M059J (cell line): ENCODE measurements around the gene NXN. TPM values are rescaled to one million over a fixed set of nuclear protein-coding genes. Genes with fewer than 3 reads are reported as not detected.
A peak's percentile ranks its signal among the peaks of the same experiment; 100 is the strongest.
"Not testable (repeated sequence)": the region's sequence is repeated elsewhere in the genome, so short reads cannot be mapped to it uniquely, and the experiment has no call there.

ENCODE experiments used
- DNase-seq: peaks from one replicate; pipeline ENCODE4 v3.0.0-alpha.2; 2012; ENCODE audit warnings: low read depth
- total RNA-seq: library from RNA; depleted of rRNA; stranded (reverse); fragments of >200 nt; shearing (Covaris generic); gene quantifications from 2 replicates; pipeline ENCODE4 v1.2.3, GENCODE V29; 2014; rRNA removed

NXN gene
- total RNA-seq, 1 experiment from 2014 or later, result 32.8 TPM

GRCh38 chr17:773467-774312 is 205.9 kb downstream of the NXN start:
- DNase-seq, result peak; percentile 35

- no peak for DNase-seq
Observed at GRCh38 chr17:773016-773415, 206.6 kb downstream of the NXN start.

- DNase-seq, result no peak
Observed at GRCh38 chr17:767076-767475, 212.5 kb downstream of the NXN start.

- DNase-seq, result no peak
Observed at GRCh38 chr17:760371-760770, 219.2 kb downstream of the NXN start.

- no peak for DNase-seq
Observed at GRCh38 chr17:759964-760363, 219.6 kb downstream of the NXN start.

- not testable (repeated sequence) for DNase-seq
Observed at GRCh38 chr17:756010-756567, 223.5 kb downstream of the NXN start.

GRCh38 chr17:755319-755961 is 224.1 kb downstream of the NXN start:
- DNase-seq, result not testable (repeated sequence)

GRCh38 chr17:753418-753817 is 226.2 kb downstream of the NXN start:
- no peak for DNase-seq

GRCh38 chr17:752620-753219 is 226.9 kb downstream of the NXN start:
- peak; percentile 18 for DNase-seq

GRCh38 chr17:752002-752619 is 227.5 kb downstream of the NXN start, which contains the start of gene GEMIN4:
TSS of gene GEMIN4 (minus strand) at chr17:752264. CDS start at chr17:752142, 122 bp downstream.
- DNase-seq, result peak; percentile 76

GRCh38 chr17:751269-752001 is 228.1 kb downstream of the NXN start:
- peak; percentile 45 for DNase-seq

- DNase-seq, result no peak
Observed at GRCh38 chr17:750431-751037, 229.0 kb downstream of the NXN start.

GRCh38 chr17:749359-749758 is 230.2 kb downstream of the NXN start:
- not testable (repeated sequence) for DNase-seq

Other genes starting within 250 kb of the NXN start
- 32.8 and 37.1 TPM in 2 replicates for gene TLCD3A, start 247.2 kb downstream of the NXN start, total RNA-seq
- 6.7 and 13.4 TPM in 2 replicates for gene GEMIN4, start 227.5 kb downstream of the NXN start, total RNA-seq
- gene GLOD4, start 197.5 kb downstream of the NXN start, total RNA-seq, result 84.3 and 116 TPM in 2 replicates
- gene MRM3, start 197.4 kb downstream of the NXN start, total RNA-seq, result 12.1 and 19.2 TPM in 2 replicates
- gene TIMM22, start 17.4 kb upstream of the NXN start, total RNA-seq, result 19.2 and 19.5 TPM in 2 replicates
- gene ABR, start 200.2 kb upstream of the NXN start, total RNA-seq, result 31.7 and 47.3 TPM in 2 replicates